GM12878 (cell line): ENCODE measurements around the gene CDC42BPA.

Experiments
- ESRRA ChIP-seq: IDR thresholded peaks from 2 replicates; pipeline ENCODE4 v1.6.1; 2012; ENCODE audit warnings: mild to moderate bottlenecking, low read length, improper control_type of control experiment
- IKZF2 ChIP-seq, 2 experiments: fragments of 450-650 bp; IDR thresholded peaks; 2 replicates each; pipeline ENCODE4 v1.6.1; 2017; ENCODE audit warnings: mild to moderate bottlenecking in 2 of 2, moderate library complexity in 2 of 2
- MXI1 ChIP-seq: fragments of 150-350 bp; IDR thresholded peaks from 2 replicates; pipeline ENCODE4 v1.6.1; 2011; ENCODE audit warnings: low read depth, mild to moderate bottlenecking, inconsistent platforms, low read length, improper control_type of control experiment
- MYB ChIP-seq: fragments of 150-350 bp; IDR thresholded peaks from 2 replicates; pipeline ENCODE4 v1.6.1; 2014; ENCODE audit warnings: mild to moderate bottlenecking, low read depth, low read length, borderline replicate concordance
- POLR2A ChIP-seq: IDR thresholded peaks from 2 replicates; pipeline ENCODE4 v1.6.1; 2011; ENCODE audit warnings: low read depth, mild to moderate bottlenecking, low read length

DNA sequence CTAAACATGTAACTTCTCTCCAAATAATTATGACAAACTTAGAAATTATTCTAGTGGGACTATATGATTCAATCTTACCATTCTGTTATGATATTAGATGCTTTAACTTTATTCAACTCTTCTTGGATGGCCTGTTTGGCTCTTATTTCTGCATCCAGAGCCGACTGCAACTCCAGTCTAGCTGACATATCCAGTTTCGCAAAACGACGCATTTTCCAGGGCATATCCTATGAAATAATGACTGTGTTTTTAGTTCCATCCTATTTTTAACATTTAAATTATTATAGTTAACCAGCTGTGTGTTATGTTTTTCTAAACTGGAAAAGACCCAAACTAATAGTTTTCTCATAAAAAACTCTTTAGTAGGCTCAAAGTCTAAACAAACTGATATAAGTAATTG, 244.5 kb downstream of the CDC42BPA start:
- TF ChIP-seq IKZF2 (IDR thresholded peaks at IDR 0.05) (no peak), MXI1 (no peak), MYB (no peak), POLR2A (no peak), ESRRA (no peak)
